ENCODE results near the gene PDXDC1. TPM values are rescaled to one million over a fixed set of nuclear protein-coding genes. Genes with fewer than 3 reads are reported as not detected.
A peak's percentile ranks its signal among the peaks of the same experiment; 100 is the strongest.
"Not testable (repeated sequence)": the region's sequence is repeated elsewhere in the genome, so short reads cannot be mapped to it uniquely, and the experiment has no call there.

The PDXDC1 gene
- total RNA-seq, 4 donors from 2014 or later = 131 to 247 (median 201) TPM

DNA sequence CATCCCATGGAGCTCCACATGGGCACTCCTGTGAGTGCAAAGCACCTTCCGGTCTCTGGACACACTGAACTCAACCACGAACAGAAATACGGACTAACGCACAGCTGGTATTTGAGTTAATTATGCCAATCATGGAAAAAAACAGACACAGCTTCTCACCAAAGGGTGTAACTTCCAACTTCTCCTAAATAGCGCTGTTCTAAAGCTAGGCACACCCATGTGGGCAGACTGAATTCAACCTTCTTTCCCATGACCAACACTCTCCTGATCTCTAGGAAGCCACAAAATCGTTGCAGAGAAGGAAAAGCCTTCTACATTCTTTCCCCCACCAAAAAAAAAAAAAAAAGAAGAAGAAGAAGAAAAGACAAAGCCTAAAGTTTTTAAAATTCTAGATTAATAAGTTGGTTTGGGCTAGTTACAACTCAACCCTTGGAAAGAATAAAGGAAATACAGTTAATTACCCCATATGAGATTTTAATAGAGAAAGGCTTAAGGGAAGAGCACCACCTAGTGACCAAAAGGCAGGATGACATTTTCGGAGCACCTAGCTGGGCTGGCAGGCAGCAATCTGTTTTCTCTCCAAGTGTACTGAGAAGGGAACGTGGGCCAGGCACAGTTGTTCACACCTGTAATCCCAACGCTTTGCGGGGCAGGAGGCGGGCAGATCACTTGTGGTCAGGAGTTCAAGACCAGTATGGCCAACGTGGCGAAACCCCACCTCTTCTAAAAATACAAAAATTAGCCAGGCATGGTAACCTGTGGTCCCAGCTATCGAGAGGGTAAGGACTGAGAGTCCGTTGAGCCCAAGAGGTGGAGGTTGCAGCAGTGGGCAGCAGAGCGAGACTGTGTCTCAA is 97.3 kb downstream of the PDXDC1 start:
- not testable (repeated sequence) for DNase-seq, H3K9me3 ChIP-seq, H3K4me3 ChIP-seq, H3K27me3 ChIP-seq, H3K27ac ChIP-seq, H3K4me1 ChIP-seq
- peaks cover 0 to 72% (median 0%) of the 10 kb centered on the region in 3 donors for H3K36me3 ChIP-seq
- peak in 2 of 6 experiments; percentile 12 to 19 for TF ChIP-seq CTCF (IDR thresholded peaks at IDR 0.05)

DNA sequence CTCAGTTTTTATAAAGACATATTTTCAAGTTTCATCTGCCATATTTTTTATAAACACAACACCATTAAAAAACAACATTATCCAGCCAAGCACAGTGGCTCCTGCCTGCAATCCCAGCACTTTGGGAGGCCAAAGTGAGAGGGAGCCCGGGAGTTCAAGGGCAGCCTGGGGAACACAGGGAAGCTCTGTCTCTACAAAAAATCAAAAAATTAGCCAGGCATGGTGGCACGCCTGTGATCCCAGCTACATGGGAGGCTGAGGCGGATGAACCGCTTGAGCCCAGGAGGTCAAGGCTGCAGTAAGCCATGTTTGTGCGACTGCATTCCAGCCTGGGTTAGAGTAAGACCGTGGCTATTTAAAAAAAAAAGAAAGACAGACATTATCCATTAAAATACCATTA is 98.3 kb downstream of the PDXDC1 start:
- TF ChIP-seq CTCF (IDR thresholded peaks at IDR 0.05) (no peak), POLR2A (IDR thresholded peaks at IDR 0.05) (no peak)
- Histone ChIP-seq H3K27ac (no peak overlapping the region), H3K4me3 (no peak overlapping the region), H3K36me3 (peaks cover 0 to 72% (median 0%) of the 10 kb centered on the region in 3 donors), H3K9me3 (no peaks in the 10 kb centered on the region), H3K27me3 (no peaks in the 10 kb centered on the region), H3K4me1 (no peaks in the 10 kb centered on the region)
- DNase-seq = no peak

- not testable (repeated sequence) for H3K4me3 ChIP-seq, DNase-seq, H3K27me3 ChIP-seq, H3K27ac ChIP-seq, H3K4me1 ChIP-seq, H3K9me3 ChIP-seq
- peaks cover 0 to 64% (median 0%) of the 10 kb centered on the region in 3 donors for H3K36me3 ChIP-seq
These were observed 101.3 kb downstream of the PDXDC1 start for GRCh38 chr16:15076161-15076560.

DNA sequence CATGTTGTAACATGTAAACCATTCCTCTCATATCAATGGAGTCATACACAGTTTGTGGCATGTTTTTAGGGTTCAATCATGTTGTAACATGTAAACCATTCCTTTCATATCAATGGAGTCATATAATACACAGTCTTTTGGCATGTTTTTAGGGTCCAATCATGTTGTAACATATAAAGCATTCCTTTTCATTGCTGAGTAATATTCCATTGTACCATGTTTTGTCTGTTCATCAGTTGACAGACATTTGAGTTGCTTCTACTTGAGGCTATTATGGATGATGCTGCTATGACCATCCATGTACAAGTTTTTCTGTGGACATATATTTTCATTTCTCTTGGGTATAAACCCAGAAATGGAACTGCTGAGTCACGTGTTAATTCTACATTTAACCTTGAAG is 106.1 kb downstream of the PDXDC1 start:
- DNase-seq, H3K27ac ChIP-seq, H3K9me3 ChIP-seq, H3K4me1 ChIP-seq, H3K4me3 ChIP-seq, H3K27me3 ChIP-seq: not testable (repeated sequence)
- H3K36me3 ChIP-seq = peaks cover 0 to 69% (median 0%) of the 10 kb centered on the region in 3 donors

DNA sequence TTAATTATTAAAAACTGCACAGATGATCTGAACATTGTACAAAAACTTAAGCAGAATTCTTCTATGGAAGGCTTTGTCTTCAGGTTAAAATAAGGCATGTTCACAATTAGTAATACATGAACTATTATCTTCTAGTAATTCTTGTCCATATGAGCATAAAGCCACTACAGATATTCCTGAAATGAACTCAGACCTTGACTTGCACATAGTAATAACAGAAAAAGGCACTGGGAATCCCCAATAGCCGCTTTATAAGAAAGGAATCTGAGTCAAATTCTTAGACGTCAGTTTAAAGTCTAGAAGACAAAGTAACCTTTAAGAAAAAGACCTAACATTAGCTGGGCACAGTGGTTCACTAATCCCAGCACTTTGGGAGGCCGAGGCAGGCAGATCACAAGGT is 108.0 kb downstream of the PDXDC1 start:
- DNase-seq, H3K4me3 ChIP-seq, H3K4me1 ChIP-seq, H3K27ac ChIP-seq, H3K9me3 ChIP-seq, H3K27me3 ChIP-seq: not testable (repeated sequence)
- H3K36me3 ChIP-seq = peaks cover 0 to 71% (median 0%) of the 10 kb centered on the region in 3 donors

DNA sequence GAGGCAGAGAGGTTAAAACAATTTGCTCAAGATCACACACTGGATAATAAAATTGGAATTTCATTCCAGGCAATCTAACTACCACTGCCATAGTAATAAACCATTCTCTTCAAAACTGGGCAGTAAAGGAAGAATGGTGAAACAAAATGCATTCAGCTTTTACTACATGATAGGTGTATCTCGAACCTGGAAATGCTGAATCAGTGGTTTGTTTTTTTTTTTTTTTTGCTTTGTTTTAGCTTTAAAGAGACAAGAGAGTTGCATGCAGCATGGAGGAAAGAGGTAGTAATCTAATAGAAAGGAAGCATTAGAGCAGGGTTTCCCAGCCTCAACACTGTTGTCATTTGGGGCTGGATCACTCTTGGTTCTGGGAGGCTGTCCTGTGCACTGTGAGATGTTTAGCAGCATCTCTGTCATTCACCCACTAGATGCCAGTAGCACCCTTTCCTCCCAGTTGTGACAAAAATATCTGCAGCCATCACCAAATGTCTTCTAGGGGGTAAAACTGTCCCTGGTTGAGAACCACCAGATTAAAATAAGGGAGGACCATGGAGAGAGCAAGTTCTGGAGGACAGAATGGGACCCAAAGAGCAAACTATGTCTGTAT is 115.9 kb downstream of the PDXDC1 start:
- not testable (repeated sequence) for DNase-seq, H3K27ac ChIP-seq, H3K4me3 ChIP-seq, H3K9me3 ChIP-seq, H3K27me3 ChIP-seq
- peak in 1 of 6 experiments; percentile 6 for TF ChIP-seq CTCF (IDR thresholded peaks at IDR 0.05)
- H3K4me1 ChIP-seq = peaks cover 0 to 13% (median 2%) of the 10 kb centered on the region in 4 donors
- H3K36me3 ChIP-seq = peaks cover 0 to 42% (median 0%) of the 10 kb centered on the region in 3 donors

DNA sequence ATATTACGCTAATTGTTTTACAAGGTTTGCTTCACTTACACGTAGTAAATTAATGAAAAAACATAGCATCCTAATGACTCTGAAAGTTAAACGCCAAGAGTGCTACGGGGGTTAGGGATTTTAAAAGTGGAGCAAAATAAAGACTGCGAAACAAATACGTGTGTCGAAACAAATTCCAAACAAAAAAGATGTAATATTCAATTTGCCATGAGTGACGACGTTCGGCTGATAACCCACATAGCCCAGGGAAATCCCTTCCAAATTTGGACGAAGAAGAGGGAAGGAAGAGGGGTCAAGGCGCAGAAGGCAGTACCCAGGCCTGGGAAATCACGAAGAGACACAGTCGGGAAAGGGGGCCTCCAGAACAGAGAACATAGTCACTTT is 118.7 kb downstream of the PDXDC1 start:
- Histone ChIP-seq H3K4me1 (peaks cover 0 to 13% (median 2%) of the 10 kb centered on the region in 4 donors), H3K36me3 (peaks cover 0 to 26% (median 0%) of the 10 kb centered on the region in 3 donors), H3K4me3 (peak overlapping the region; percentile 55 to 69 (median 63)), H3K27ac (peak overlapping the region; percentile 67 to 91 (median 87))
- not testable (repeated sequence) for DNase-seq, H3K27me3 ChIP-seq, H3K9me3 ChIP-seq
